Activated CD4-positive, alpha-beta T cell treated with anti-CD3 and anti-CD28 coated beads, Interleukin-2, amount 10 ng/mL, durations not matched to agents 7 days and 5 days (primary cell): Measurements from ENCODE around the gene RYR3. TPM values are rescaled to one million over a fixed set of nuclear protein-coding genes. Genes with fewer than 3 reads are reported as not detected.

Experiments used
- CTCF ChIA-PET: fragments of 350-600 bp; sonication (Branson Sonifier 250); formaldehyde crosslinking; loops from one replicate; lab custom pipeline; 2021; ENCODE audit warnings: antibody characterized with exemption; lab: Charles Lee
- POLR2A ChIA-PET: fragments of 350-600 bp; sonication (Branson Sonifier 250); formaldehyde crosslinking; loops from one replicate; lab custom pipeline; 2021; ENCODE audit warnings: antibody characterized with exemption; lab: Charles Lee
- DNase-seq: peaks from one replicate; pipeline ENCODE4 v3.0.0-alpha.2; 2020
- H3K27ac Mint-ChIP-seq: one replicate; pipeline ENCODE4 v1.8.0; 2021; ENCODE audit warnings: mild to moderate bottlenecking, moderate library complexity, mixed read lengths
- H3K27me3 Mint-ChIP-seq: one replicate; pipeline ENCODE4 v1.8.0; 2021; ENCODE audit warnings: mixed read lengths
- H3K36me3 Mint-ChIP-seq: one replicate; pipeline ENCODE4 v1.8.0; 2021; ENCODE audit warnings: low read depth, mixed read lengths
- H3K4me1 Mint-ChIP-seq: one replicate; pipeline ENCODE4 v1.8.0; 2021; ENCODE audit warnings: mixed read lengths
- H3K4me3 Mint-ChIP-seq: one replicate; pipeline ENCODE4 v1.8.0; 2021; ENCODE audit warnings: mild to moderate bottlenecking, moderate library complexity, mixed read lengths
- H3K9me3 Mint-ChIP-seq: one replicate; pipeline ENCODE4 v1.8.0; 2021; ENCODE audit warnings: mixed read lengths
- total RNA-seq, 2 experiments: library from RNA; stranded (reverse); gene quantifications; one replicate each; pipeline ENCODE4 v1.2.3, GENCODE V29; 2021

RYR3 gene
- total RNA-seq, 2 experiments from 2014 or later = not detected

- H3K4me3 Mint-ChIP-seq = no peak overlapping the region
- H3K9me3 Mint-ChIP-seq = no peaks in the 10 kb centered on the region
- no peak overlapping the region for H3K27ac Mint-ChIP-seq
- peaks cover 7% of the 10 kb centered on the region for H3K27me3 Mint-ChIP-seq
- no peak for DNase-seq
- ChIA-PET CTCF (interaction anchor here (1.0 kb wide), 1 partner anchor 402 kb away, joined by 3 read pairs; no protein-coding TSS in a partner anchor), POLR2A (no interaction called here)
- no peaks in the 10 kb centered on the region for H3K4me1 Mint-ChIP-seq
- H3K36me3 Mint-ChIP-seq = no peaks in the 10 kb centered on the region
Observed at GRCh38 chr15:33298631-33299030, 12.1 kb upstream of the RYR3 start.

GRCh38 chr15:33304924-33305323 is 5.8 kb upstream of the RYR3 start:
- no peaks in the 10 kb centered on the region for H3K36me3 Mint-ChIP-seq
- H3K27me3 Mint-ChIP-seq = peaks cover 36% of the 10 kb centered on the region
- H3K27ac Mint-ChIP-seq = no peak overlapping the region
- CTCF ChIA-PET = no interaction called here
- H3K9me3 Mint-ChIP-seq = no peaks in the 10 kb centered on the region
- no peak for DNase-seq
- no peak overlapping the region for H3K4me3 Mint-ChIP-seq
- H3K4me1 Mint-ChIP-seq = no peaks in the 10 kb centered on the region
- POLR2A ChIA-PET = no interaction called here

GRCh38 chr15:33309602-33310276 is 1.0 kb upstream of the RYR3 start:
- Mint-ChIP-seq H3K27ac (no peak overlapping the region), H3K4me1 (no peaks in the 10 kb centered on the region), H3K27me3 (peaks cover 52% of the 10 kb centered on the region), H3K36me3 (no peaks in the 10 kb centered on the region), H3K4me3 (no peak overlapping the region), H3K9me3 (no peaks in the 10 kb centered on the region)
- ChIA-PET CTCF (interaction anchor here (1.6 kb wide), 1 partner anchor 10 kb away, joined by 6 read pairs; no protein-coding TSS in a partner anchor), POLR2A (no interaction called here)
- DNase-seq = no peak

- H3K4me3 Mint-ChIP-seq = no peak overlapping the region
- no peak overlapping the region for H3K27ac Mint-ChIP-seq
- CTCF ChIA-PET = no interaction called here
Observed at GRCh38 chr15:33311312-33311971, 675 bp downstream of the RYR3 start.

GRCh38 chr15:33313491-33313890 is 2.7 kb downstream of the RYR3 start:
- Mint-ChIP-seq H3K4me3 (no peak overlapping the region), H3K36me3 (no peaks in the 10 kb centered on the region), H3K27me3 (peaks cover 40% of the 10 kb centered on the region), H3K27ac (no peak overlapping the region), H3K9me3 (no peaks in the 10 kb centered on the region), H3K4me1 (no peaks in the 10 kb centered on the region)
- DNase-seq = no peak
- POLR2A ChIA-PET = no interaction called here
- CTCF ChIA-PET = interaction anchor here (1.3 kb wide), 1 partner anchor 11 kb away, joined by 3 read pairs; no protein-coding TSS in a partner anchor

More at GRCh38 chr15:33311312-33311971, 675 bp downstream of the RYR3 start:
- Mint-ChIP-seq H3K27me3 (peaks cover 41% of the 10 kb centered on the region), H3K36me3 (no peaks in the 10 kb centered on the region), H3K4me1 (no peaks in the 10 kb centered on the region), H3K9me3 (no peaks in the 10 kb centered on the region)
- POLR2A ChIA-PET = no interaction called here
- no peak for DNase-seq

- POLR2A ChIA-PET = no interaction called here
- CTCF ChIA-PET = no interaction called here
- H3K4me1 Mint-ChIP-seq = no peaks in the 10 kb centered on the region
- no peaks in the 10 kb centered on the region for H3K36me3 Mint-ChIP-seq
- H3K4me3 Mint-ChIP-seq = no peak overlapping the region
- no peaks in the 10 kb centered on the region for H3K9me3 Mint-ChIP-seq
- peaks cover 38% of the 10 kb centered on the region for H3K27me3 Mint-ChIP-seq
- DNase-seq = no peak
- H3K27ac Mint-ChIP-seq = no peak overlapping the region
Observed at GRCh38 chr15:33314069-33314468, 3.3 kb downstream of the RYR3 start.

- Mint-ChIP-seq H3K9me3 (no peaks in the 10 kb centered on the region), H3K27ac (no peak overlapping the region), H3K4me1 (no peaks in the 10 kb centered on the region), H3K4me3 (no peak overlapping the region), H3K27me3 (peaks cover 29% of the 10 kb centered on the region), H3K36me3 (no peaks in the 10 kb centered on the region)
- DNase-seq = no peak
- POLR2A ChIA-PET = no interaction called here
- CTCF ChIA-PET = interaction anchor here (0.7 to 1.1 kb wide), 2 partner anchors 9 to 21 kb away, joined by 3 read pairs; no protein-coding TSS in a partner anchor
Observed at GRCh38 chr15:33315044-33315443, 4.3 kb downstream of the RYR3 start.

GRCh38 chr15:33317896-33318295 is 7.1 kb downstream of the RYR3 start:
- H3K4me3 Mint-ChIP-seq = no peak overlapping the region
- CTCF ChIA-PET = interaction anchor here (0.6 kb wide), 1 partner anchor 592 kb away, joined by 5 read pairs; no protein-coding TSS in a partner anchor
- no peaks in the 10 kb centered on the region for H3K4me1 Mint-ChIP-seq
- no peak for DNase-seq
- POLR2A ChIA-PET = no interaction called here
- H3K9me3 Mint-ChIP-seq = no peaks in the 10 kb centered on the region
- no peaks in the 10 kb centered on the region for H3K36me3 Mint-ChIP-seq
- H3K27ac Mint-ChIP-seq = no peak overlapping the region
- peaks cover 11% of the 10 kb centered on the region for H3K27me3 Mint-ChIP-seq

- no peak for DNase-seq
- ChIA-PET POLR2A (no interaction called here), CTCF (no interaction called here)
- Mint-ChIP-seq H3K4me3 (no peak overlapping the region), H3K9me3 (no peaks in the 10 kb centered on the region), H3K27me3 (peaks cover 5% of the 10 kb centered on the region), H3K4me1 (peaks cover 4% of the 10 kb centered on the region), H3K36me3 (no peaks in the 10 kb centered on the region), H3K27ac (no peak overlapping the region)
Observed at GRCh38 chr15:33320017-33320416, 9.2 kb downstream of the RYR3 start.

- Mint-ChIP-seq H3K27ac (no peak overlapping the region), H3K4me1 (peaks cover 4% of the 10 kb centered on the region), H3K9me3 (no peaks in the 10 kb centered on the region), H3K36me3 (no peaks in the 10 kb centered on the region), H3K27me3 (peaks cover 7% of the 10 kb centered on the region), H3K4me3 (no peak overlapping the region)
- CTCF ChIA-PET = no interaction called here
- POLR2A ChIA-PET = no interaction called here
- DNase-seq = no peak
Observed at GRCh38 chr15:33322091-33322490, 11.3 kb downstream of the RYR3 start.

GRCh38 chr15:33324609-33325008 is 13.8 kb downstream of the RYR3 start:
- peaks cover 4% of the 10 kb centered on the region for H3K4me1 Mint-ChIP-seq
- no peaks in the 10 kb centered on the region for H3K36me3 Mint-ChIP-seq
- DNase-seq = no peak
- H3K27me3 Mint-ChIP-seq = peaks cover 18% of the 10 kb centered on the region
- ChIA-PET POLR2A (no interaction called here), CTCF (no interaction called here)
- no peak overlapping the region for H3K27ac Mint-ChIP-seq
- H3K4me3 Mint-ChIP-seq = no peak overlapping the region
- H3K9me3 Mint-ChIP-seq = no peaks in the 10 kb centered on the region

GRCh38 chr15:33326908-33327307 is 16.1 kb downstream of the RYR3 start:
- POLR2A ChIA-PET = no interaction called here
- Mint-ChIP-seq H3K36me3 (no peaks in the 10 kb centered on the region), H3K27ac (no peak overlapping the region), H3K4me3 (no peak overlapping the region), H3K4me1 (peaks cover 4% of the 10 kb centered on the region), H3K9me3 (no peaks in the 10 kb centered on the region), H3K27me3 (peaks cover 27% of the 10 kb centered on the region)
- no peak for DNase-seq
- CTCF ChIA-PET = no interaction called here

GRCh38 chr15:33328106-33328505 is 17.3 kb downstream of the RYR3 start:
- no peak for DNase-seq
- H3K36me3 Mint-ChIP-seq = no peaks in the 10 kb centered on the region
- H3K4me1 Mint-ChIP-seq = peaks cover 4% of the 10 kb centered on the region
- no peaks in the 10 kb centered on the region for H3K9me3 Mint-ChIP-seq
- no peak overlapping the region for H3K27ac Mint-ChIP-seq
- CTCF ChIA-PET = no interaction called here
- H3K4me3 Mint-ChIP-seq = no peak overlapping the region
- POLR2A ChIA-PET = no interaction called here
- H3K27me3 Mint-ChIP-seq = peaks cover 29% of the 10 kb centered on the region
